H1 (cell line): Measurements from ENCODE around the gene MCM3AP. TPM values are rescaled to one million over a fixed set of nuclear protein-coding genes. Genes with fewer than 3 reads are reported as not detected.

ENCODE experiments used
- CTCF ChIA-PET: fragments of 300-600 bp; sonication (Branson Sonifier 250); formaldehyde crosslinking; loops from one replicate; lab custom pipeline; 2021; ENCODE audit not compliant: partially characterized antibody; lab: Charles Lee
- POLR2A ChIA-PET: fragments of 300-600 bp; sonication (Branson Sonifier 250); formaldehyde crosslinking; loops from one replicate; lab custom pipeline; 2021; ENCODE audit warnings: inconsistent platforms; ENCODE audit not compliant: partially characterized antibody; lab: Charles Lee
- DNase-seq, 2 experiments: peaks; one replicate each; pipeline versions ENCODE4 v3.0.0 to v3.0.0-alpha.2; 2010 to 2022; ENCODE audit warnings: low spot score in 2 of 2, low read depth in 1 of 2, mixed read lengths in 1 of 2
- FAIRE-seq: peaks from 2 replicates; lab custom pipeline; 2011; peaks lifted over from hg19 to GRCh38; lab: Jason Lieb, UNC
- H2AFZ ChIP-seq: 2 replicates; pipeline ENCODE4 v1.8.1; 2012; ENCODE audit warnings: low read length, inconsistent platforms
- H2AK5ac ChIP-seq: 2 replicates; pipeline ENCODE4 v1.6.1; 2013; ENCODE audit warnings: low read depth, low read length
- H2BK120ac ChIP-seq: replicated peaks from 2 replicates; pipeline ENCODE3; 2013; ENCODE audit warnings: low read depth, low read length, inconsistent platforms
- H2BK12ac ChIP-seq: 2 replicates; pipeline ENCODE4 v1.6.1; 2013; ENCODE audit warnings: low read depth, low read length
- H2BK15ac ChIP-seq: 2 replicates; pipeline ENCODE4 v1.6.1; 2013; ENCODE audit warnings: low read length
- H2BK20ac ChIP-seq: 2 replicates; pipeline ENCODE4 v1.6.1; 2013; ENCODE audit warnings: low read length
- H2BK5ac ChIP-seq: 2 replicates; pipeline ENCODE4 v1.6.1; 2013; ENCODE audit warnings: low read depth, low read length
- H3K14ac ChIP-seq: 2 replicates; pipeline ENCODE4 v1.6.1; 2013; ENCODE audit warnings: inconsistent platforms; ENCODE audit not compliant: insufficient read length
- H3K18ac ChIP-seq: 2 replicates; pipeline ENCODE4 v1.6.1; 2013; ENCODE audit warnings: low read length; ENCODE audit errors: extremely low read depth
- H3K23ac ChIP-seq: 2 replicates; pipeline ENCODE4 v1.6.1; 2013; ENCODE audit warnings: inconsistent platforms; ENCODE audit not compliant: insufficient read length
- H3K23me2 ChIP-seq: 2 replicates; pipeline ENCODE4 v1.6.1; 2013; ENCODE audit warnings: low read depth, low read length
- H3K27ac ChIP-seq: 2 replicates; pipeline ENCODE4 v1.6.1; 2011; ENCODE audit warnings: low read depth, low read length, inconsistent platforms
- H3K27me3 ChIP-seq, 4 experiments: replicated peaks in 1 of 4; 1 replicate in 1 of 4; 2 replicates in 3 of 4; pipeline versions ENCODE4 v1.6.1 to v1.8.1; 2011 to 2013; ENCODE audit warnings: low read length in 3 of 4, mild to moderate bottlenecking in 3 of 4, inconsistent platforms in 2 of 4, mixed read lengths in 2 of 4, moderate library complexity in 1 of 4; ENCODE audit not compliant: control insufficient read depth in 3 of 4, insufficient read depth in 3 of 4; ENCODE audit errors: extremely low read depth in 1 of 4
- H3K36me3 ChIP-seq, 4 experiments: 2 replicates each; pipeline versions ENCODE4 v1.6.1 to v1.8.1; 2011 to 2013; ENCODE audit warnings: mild to moderate bottlenecking in 4 of 4, low read length in 3 of 4, moderate library complexity in 2 of 4, control low read depth in 1 of 4, inconsistent platforms in 1 of 4; ENCODE audit not compliant: insufficient read depth in 4 of 4, control insufficient read depth in 2 of 4
- H3K4ac ChIP-seq: replicated peaks from 2 replicates; pipeline ENCODE3; 2013; ENCODE audit warnings: low read length, low read depth, mixed read lengths, inconsistent platforms; ENCODE audit not compliant: insufficient read length
- H3K4me1 ChIP-seq, 4 experiments: replicated peaks in 1 of 4; 1 replicate in 1 of 4; 2 replicates in 3 of 4; pipeline versions ENCODE4 v1.6.1 to v1.8.1; 2011 to 2013; ENCODE audit warnings: low read length in 3 of 4, inconsistent platforms in 2 of 4, mixed read lengths in 1 of 4; ENCODE audit not compliant: insufficient read depth in 4 of 4, control insufficient read depth in 3 of 4
- H3K4me2 ChIP-seq, 2 experiments: 2 replicates each; pipeline versions ENCODE4 v1.6.1 to v1.8.1; 2011 to 2013; ENCODE audit warnings: low read depth in 2 of 2, low read length in 2 of 2, control low read depth in 1 of 2, inconsistent platforms in 1 of 2, mild to moderate bottlenecking in 1 of 2; ENCODE audit not compliant: insufficient read depth in 1 of 2
- H3K4me3 ChIP-seq, 4 experiments: fragments of 200-600, 300-600 bp in 1 of 4; sonication (generic), shearing (Covaris generic), sonication (Bioruptor Twin) in 1 of 4; 2 replicates each; pipeline versions ENCODE4 v1.5.1 to v1.8.1; 2011 to 2016; ENCODE audit warnings: low read length in 4 of 4, low read depth in 3 of 4, control low read depth in 2 of 4, inconsistent platforms in 2 of 4, mild to moderate bottlenecking in 2 of 4, mixed read lengths in 1 of 4, moderate library complexity in 1 of 4; ENCODE audit not compliant: insufficient read depth in 2 of 4; ENCODE audit errors: extremely low read depth in 1 of 4
- H3K56ac ChIP-seq: replicated peaks from 2 replicates; pipeline ENCODE3; 2013; ENCODE audit warnings: low read depth, mild to moderate bottlenecking, mixed read lengths, low read length, inconsistent platforms; ENCODE audit not compliant: insufficient read length
- H3K79me1 ChIP-seq: 2 replicates; pipeline ENCODE4 v1.6.1; 2013; ENCODE audit warnings: low read depth, low read length, control low read depth
- H3K79me2 ChIP-seq, 2 experiments: 2 replicates each; pipeline versions ENCODE4 v1.6.1 to v1.8.1; 2012 to 2013; ENCODE audit warnings: low read length in 2 of 2, mild to moderate bottlenecking in 2 of 2, inconsistent platforms in 1 of 2; ENCODE audit not compliant: insufficient read depth in 2 of 2, control insufficient read depth in 1 of 2
- H3K9ac ChIP-seq, 4 experiments: replicated peaks in 1 of 4; 1 replicate in 1 of 4; 2 replicates in 3 of 4; pipeline versions ENCODE4 v1.6.1 to v1.8.1; 2011 to 2013; ENCODE audit warnings: low read depth in 3 of 4, low read length in 3 of 4, control low read depth in 2 of 4, mild to moderate bottlenecking in 2 of 4, moderate library complexity in 2 of 4, inconsistent platforms in 1 of 4; ENCODE audit errors: extremely low read depth in 1 of 4
- H3K9me3 ChIP-seq, 2 experiments: 2 replicates each; pipeline versions ENCODE4 v1.6.1 to v1.8.1; 2012 to 2013; ENCODE audit warnings: mild to moderate bottlenecking in 2 of 2, moderate library complexity in 2 of 2, control low read depth in 1 of 2, inconsistent platforms in 1 of 2, low read depth in 1 of 2, low read length in 1 of 2, mixed read lengths in 1 of 2; ENCODE audit not compliant: insufficient read depth in 2 of 2
- H4K20me1 ChIP-seq, 2 experiments: replicated peaks in 1 of 2; 2 replicates each; pipeline versions ENCODE3 to v1.8.1; 2011 to 2013; ENCODE audit warnings: inconsistent platforms in 2 of 2, low read length in 2 of 2, mild to moderate bottlenecking in 1 of 2; ENCODE audit not compliant: insufficient read depth in 2 of 2, control insufficient read depth in 1 of 2
- H4K5ac ChIP-seq: 2 replicates; pipeline ENCODE4 v1.6.1; 2013; ENCODE audit warnings: low read length, low read depth, mixed read lengths, inconsistent platforms; ENCODE audit not compliant: insufficient read length
- H4K8ac ChIP-seq: 2 replicates; pipeline ENCODE4 v1.8.0; 2013; ENCODE audit warnings: mild to moderate bottlenecking, moderate library complexity, low read length, inconsistent platforms; ENCODE audit not compliant: insufficient read depth; ENCODE audit errors: extremely low read depth
- H4K91ac ChIP-seq: replicated peaks from 2 replicates; pipeline ENCODE3; 2013; ENCODE audit warnings: low read length, mixed read lengths, inconsistent platforms; ENCODE audit not compliant: insufficient read length
- CREB1 ChIP-seq: IDR thresholded peaks from 2 replicates; pipeline ENCODE4 v1.6.1; 2012; ENCODE audit warnings: inconsistent platforms
- EGR1 ChIP-seq: IDR thresholded peaks from 2 replicates; pipeline ENCODE4 v1.6.1; 2011; ENCODE audit warnings: low read depth, low read length, borderline replicate concordance
- RAD21 ChIP-seq, 2 experiments: IDR thresholded peaks in 1 of 2; conservative IDR thresholded peaks in 1 of 2; 2 replicates each; pipeline ENCODE4 v1.6.1; 2011; ENCODE audit warnings: low read depth in 2 of 2, low read length in 2 of 2, improper control_type of control experiment in 1 of 2, inconsistent platforms in 1 of 2, mild to moderate bottlenecking in 1 of 2, moderate library complexity in 1 of 2
- RFX5 ChIP-seq: IDR thresholded peaks from 2 replicates; pipeline ENCODE4 v1.6.1; 2011; ENCODE audit warnings: low read depth, low read length, improper control_type of control experiment, borderline replicate concordance
- RXRA ChIP-seq: IDR thresholded peaks from 2 replicates; pipeline ENCODE4 v1.6.1; 2011; ENCODE audit warnings: low read depth, mild to moderate bottlenecking, low read length, moderate library complexity; ENCODE audit not compliant: insufficient read depth
- SAP30 ChIP-seq: fragments of 300-600 bp; sonication (generic); IDR thresholded peaks from 2 replicates; pipeline ENCODE4 v1.7.1; 2012; ENCODE audit warnings: low read length, moderate library complexity, mild to moderate bottlenecking, inconsistent platforms; ENCODE audit not compliant: insufficient read depth, insufficient replicate concordance
- SP1 ChIP-seq: IDR thresholded peaks from 2 replicates; pipeline ENCODE4 v1.6.1; 2011; ENCODE audit warnings: low read depth, low read length
- SP4 ChIP-seq: IDR thresholded peaks from 2 replicates; pipeline ENCODE4 v1.6.1; 2012; ENCODE audit warnings: low read length, inconsistent platforms
- SUZ12 ChIP-seq: fragments of 200-600 bp; sonication (generic); IDR thresholded peaks from 2 replicates; pipeline ENCODE4 v1.6.1; 2012; ENCODE audit warnings: mild to moderate bottlenecking, inconsistent platforms, low read length, moderate library complexity, mixed read lengths
- WGBS, 2 experiments: shearing (Covaris generic) in 1 of 2; methylation state at CpG; one replicate each; pipeline versions ENCODE4 v1.1.6 to v1.1.7; 2013 to 2015; ENCODE audit warnings: low lambda C conversion rate in 2 of 2, mixed read lengths in 2 of 2, inconsistent platforms in 1 of 2, low coverage in 1 of 2, missing lambda C conversion rate in 1 of 2; ENCODE audit not compliant: insufficient replicate concordance in 2 of 2, insufficient coverage in 1 of 2, insufficient read length in 1 of 2; ENCODE audit errors: extremely low coverage in 1 of 2, missing lambda C conversion rate in 1 of 2; 5-methylcytosine and 5-hydroxymethylcytosine counted together
- polyA plus RNA-seq, 7 experiments: library from polyadenylated mRNA; depleted of rRNA in 3 of 7; stranded (reverse) in 5 of 7; unstranded in 2 of 7; fragments of >200 nt in 5 of 7; fragments of 200-250 nt in 2 of 7; gene quantifications; 1 replicate in 5 of 7; 2 replicates in 1 of 7; 4 replicates in 1 of 7; pipeline versions ENCODE4 v1.2.1 to v1.2.3, GENCODE V29; 2011 to 2013; ENCODE audit warnings: missing spikeins in 2 of 7, mixed read lengths in 2 of 7
- total RNA-seq: library from RNA; stranded (reverse); fragmentation: NEBNext Ultra II Directional; extraction: Animal tissue kit (Norgen Biotek cat#: 25700); gene quantifications from 2 replicates; pipeline ENCODE4 v1.2.1, GENCODE V29; 2021

Gene MCM3AP
- total and polyA plus RNA-seq, 2 of the 8 experiments (the other 6 are each of a cell fraction or from before 2014, with no cell fraction given) = 37.2 to 119 TPM

DNA sequence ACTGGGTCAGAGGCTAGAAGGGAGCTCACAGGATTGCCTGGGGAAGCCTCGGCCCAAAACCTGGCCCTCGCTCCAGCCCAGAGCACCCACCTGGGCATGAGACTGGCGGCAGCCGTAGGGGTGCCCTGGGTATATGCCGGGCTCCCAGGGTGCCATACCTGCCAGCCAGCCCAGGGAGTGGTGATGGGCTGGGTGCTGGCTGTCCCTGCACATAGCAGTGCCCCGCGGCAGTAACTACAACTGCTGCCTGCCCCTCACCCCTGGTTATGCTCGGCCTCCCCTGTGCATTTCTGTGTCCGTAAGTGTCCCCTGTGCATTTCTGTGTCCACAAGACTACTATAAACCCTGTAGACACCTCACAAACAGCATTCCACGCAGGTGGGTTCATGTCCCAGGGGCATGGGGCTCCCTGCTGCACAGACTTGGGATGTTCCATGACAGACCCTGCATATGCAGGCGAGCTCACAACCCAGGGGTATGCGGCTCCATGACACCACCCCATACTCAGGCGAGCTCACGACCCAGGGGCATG lies 95.4 kb downstream of the MCM3AP start:
- no peak overlapping the region for H3K4me2 ChIP-seq
- H3K56ac ChIP-seq = no peak overlapping the region
- POLR2A ChIA-PET = interaction anchor here (0.9 to 1.1 kb wide), 2 partner anchors 9 to 10 kb away, joined by 3 to 4 read pairs; no protein-coding TSS in a partner anchor
- H3K36me3 ChIP-seq = peaks cover 4 to 22% (median 16%) of the 10 kb centered on the region in 4 experiments; a peak in 6 of 8 replicates
- no peak overlapping the region for H2AK5ac ChIP-seq
- no peaks in the 10 kb centered on the region for H3K9me3 ChIP-seq
- CTCF ChIA-PET = interaction anchor here (0.5 to 1.5 kb wide), 6 partner anchors 13 to 48 kb away, joined by 3 to 5 read pairs (median 3); no protein-coding TSS in a partner anchor
- no peak overlapping the region for H3K27ac ChIP-seq
- no peak overlapping the region for H4K8ac ChIP-seq
- no peaks in the 10 kb centered on the region for H3K23me2 ChIP-seq
- peaks cover 2 to 14% of the 10 kb centered on the region in 2 experiments for H4K20me1 ChIP-seq
- no peaks in the 10 kb centered on the region for H3K27me3 ChIP-seq
- H3K9ac ChIP-seq = no peak overlapping the region
- H2BK20ac ChIP-seq = no peak overlapping the region
- no peak overlapping the region for H3K14ac ChIP-seq
- H2BK5ac ChIP-seq = peak overlapping the region; percentile 35; the same call in 1 of the 2 replicates
- H3K4me1 ChIP-seq = peaks cover 0 to 9% (median 0%) of the 10 kb centered on the region in 4 experiments; a peak in 3 of 7 replicates
- H3K79me1 ChIP-seq = no peaks in the 10 kb centered on the region
- H2BK12ac ChIP-seq = no peak overlapping the region
- DNase-seq = no peak
- H3K4me3 ChIP-seq = no peak overlapping the region
- H2BK120ac ChIP-seq = no peak overlapping the region
- no peak overlapping the region for H2BK15ac ChIP-seq
- H3K18ac ChIP-seq = no peak overlapping the region
- no peak overlapping the region for H3K4ac ChIP-seq
- H2AFZ ChIP-seq = no peak overlapping the region
- WGBS, 2 experiments = 91% methylated on average over 14 of the region's 14 CpGs; no CpG with 5 or more reads in 1 of the 2 experiments
- H4K5ac ChIP-seq = no peak overlapping the region
- TF ChIP-seq RAD21 (IDR thresholded peaks at IDR 0.05 in 1 of 2, conservative IDR thresholded peaks at IDR 0.05 in 1 of 2; ENCODE audit: low read depth in 2 of 2, low read length in 2 of 2) (no peak), SUZ12 (no peak), SP1 (no peak), SAP30 (no peak), CREB1 (no peak), RFX5 (no peak), RXRA (no peak), EGR1 (no peak), SP4 (no peak)
- FAIRE-seq = no peak
- H3K23ac ChIP-seq = no peak overlapping the region
- H3K79me2 ChIP-seq = no peaks in the 10 kb centered on the region
- H4K91ac ChIP-seq = no peak overlapping the region
